SK-N-SH treated with all-trans-retinoic acid at 6 μM for 48 hours (cell line): ENCODE measurements around the gene OR6Q1.

Source experiments
- BACH2 ChIP-seq: fragments of 250-450 bp; sonication (Bioruptor Pico); IDR thresholded peaks from 2 replicates; pipeline ENCODE4 v1.9.0; 2021; ENCODE audit warnings: mild to moderate bottlenecking, borderline replicate concordance
- ESRRG ChIP-seq: fragments of 250-450 bp; sonication (Bioruptor Pico); IDR thresholded peaks from 2 replicates; pipeline ENCODE4 v1.6.1; 2021; ENCODE audit warnings: mild to moderate bottlenecking
- ZNF565 ChIP-seq: fragments of 450-650 bp; formaldehyde crosslinking; conservative IDR thresholded peaks from 2 replicates; pipeline ENCODE4 v1.5.0; 2020; ENCODE audit warnings: low read depth, mild to moderate bottlenecking, moderate library complexity

DNA sequence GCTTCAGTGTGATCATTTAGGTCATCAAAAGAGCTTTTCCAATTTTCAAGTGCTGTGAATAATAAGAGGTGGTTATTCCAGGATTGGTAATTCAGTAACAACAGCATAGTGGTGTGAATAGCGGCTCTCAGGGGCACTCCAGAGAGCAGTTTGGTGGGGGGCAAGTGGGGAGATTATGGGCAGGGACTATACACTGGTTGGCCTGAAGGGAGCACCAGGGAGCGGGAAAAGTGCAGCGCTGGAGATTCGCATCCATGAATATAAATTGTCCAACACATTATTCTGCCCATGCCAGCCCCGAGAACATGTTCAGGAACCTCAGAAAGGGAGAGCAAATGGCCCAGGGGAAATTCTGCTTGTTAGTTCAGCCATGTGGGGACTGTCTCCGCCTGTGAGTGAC lies 37.9 kb downstream of the OR6Q1 start:
- no peak for TF ChIP-seq ZNF565
- TF ChIP-seq BACH2 (CRISPR knock-in tag), result no peak
- no peak for TF ChIP-seq ESRRG
